Measurements from ENCODE around the gene CHRND. TPM values are rescaled to one million over a fixed set of nuclear protein-coding genes. Genes with fewer than 3 reads are reported as not detected.

Gene CHRND
- total RNA-seq, 2 experiments from 2014 or later = not detected

GRCh38 chr2:232519581-232520438 lies 6.2 kb upstream of the CHRND start, which contains the start of gene PRSS56:
TSS of gene PRSS56 (plus strand) at chr2:232520388. CDS start at chr2:232520599, 211 bp downstream.
- intact Hi-C loops (cut with micrococcal nuclease; ENCODE audit: unreplicated experiment) = loop anchor here (5.0 to 10.0 kb wide), 2 partner anchors 155 to 193 kb away; no protein-coding TSS in a partner anchor
- no peak within 1 kb of the TSS for H3K4me2 ChIP-seq (ENCODE audit: low read length)
- H3K9me3 ChIP-seq (ENCODE audit: low read length) = no peaks in the 10 kb centered on the region
- ChIA-PET POLR2A (no interaction called here), CTCF (ENCODE audit: unreplicated experiment) (interaction anchor here (0.5 kb wide), 1 partner anchor 49 kb away, joined by 3 read pairs; no protein-coding TSS in a partner anchor)
- H3K4me1 ChIP-seq (ENCODE audit: insufficient read depth, low read length, poor library complexity, severe bottlenecking) = no peaks in the 10 kb centered on the region
- no peaks in the 10 kb centered on the region for H4K20me1 ChIP-seq (ENCODE audit: insufficient read depth, low read length)
- H3K36me3 ChIP-seq (ENCODE audit: insufficient read depth, low read length) = no peaks in the 10 kb centered on the region
- no peak within 1 kb of the TSS for H2AFZ ChIP-seq (ENCODE audit: low read length)
- TF ChIP-seq EZH2phosphoT487 (IDR thresholded peaks at IDR 0.05; ENCODE audit: borderline replicate concordance, low read depth, low read length) (no peak), CTCF (conservative IDR thresholded peaks at IDR 0.05; ENCODE audit: low read length) (no peak)
- H3K4me3 ChIP-seq (ENCODE audit: low read depth, low read length, poor library complexity, severe bottlenecking) = no peak within 1 kb of the TSS
- H3K9me2 ChIP-seq (ENCODE audit: insufficient read depth, low read length) = no peaks in the 10 kb centered on the region
- DNase-seq (ENCODE audit: low spot score) = no peak
- BruUV-seq (replicated peaks) = no TSS peak
- H3K79me2 ChIP-seq (ENCODE audit: insufficient read depth, low read depth, low read length) = no peaks in the 10 kb centered on the region
- H3K27ac ChIP-seq (ENCODE audit: low read depth, low read length, poor library complexity, severe bottlenecking) = no peak within 1 kb of the TSS

GRCh38 chr2:232520489-232520888 lies 5.5 kb upstream of the CHRND start:
- no peak for DNase-seq (ENCODE audit: low spot score)
- H3K36me3 ChIP-seq (ENCODE audit: insufficient read depth, low read length) = no peaks in the 10 kb centered on the region
- H3K4me1 ChIP-seq (ENCODE audit: insufficient read depth, low read length, poor library complexity, severe bottlenecking) = no peaks in the 10 kb centered on the region
- ChIA-PET POLR2A (interaction anchor here (0.6 to 0.8 kb wide), 2 partner anchors 11 to 54 kb away, joined by 3 to 5 read pairs; no protein-coding TSS in a partner anchor), CTCF (ENCODE audit: unreplicated experiment) (interaction anchor here (0.6 to 0.7 kb wide), 2 partner anchors 28 to 82 kb away, joined by 3 to 4 read pairs; no protein-coding TSS in a partner anchor)
- no peak overlapping the region for H3K27ac ChIP-seq (ENCODE audit: low read depth, low read length, poor library complexity, severe bottlenecking)
- H2AFZ ChIP-seq (ENCODE audit: low read length) = no peak overlapping the region
- H3K9me2 ChIP-seq (ENCODE audit: insufficient read depth, low read length) = no peaks in the 10 kb centered on the region
- no peaks in the 10 kb centered on the region for H3K79me2 ChIP-seq (ENCODE audit: insufficient read depth, low read depth, low read length)
- H3K4me2 ChIP-seq (ENCODE audit: low read length) = no peak overlapping the region
- H3K4me3 ChIP-seq (ENCODE audit: low read depth, low read length, poor library complexity, severe bottlenecking) = no peak overlapping the region
- intact Hi-C loops (cut with micrococcal nuclease; ENCODE audit: unreplicated experiment) = loop anchor here (5.0 to 10.0 kb wide), 2 partner anchors 156 to 193 kb away; no protein-coding TSS in a partner anchor
- TF ChIP-seq EZH2phosphoT487 (IDR thresholded peaks at IDR 0.05; ENCODE audit: borderline replicate concordance, low read depth, low read length) = no peak
- no peak for TF ChIP-seq CTCF (conservative IDR thresholded peaks at IDR 0.05; ENCODE audit: low read length)
- no TSS peak for BruUV-seq (replicated peaks)
- no peaks in the 10 kb centered on the region for H3K9me3 ChIP-seq (ENCODE audit: low read length)
- H4K20me1 ChIP-seq (ENCODE audit: insufficient read depth, low read length) = no peaks in the 10 kb centered on the region

Data from OCI-LY7 (cell line).